H1 (cell line): ENCODE data around the gene EIF2B2. TPM values are rescaled to one million over a fixed set of nuclear protein-coding genes. Genes with fewer than 3 reads are reported as not detected.

Experiments used
- CTCF ChIA-PET: fragments of 300-600 bp; sonication (Branson Sonifier 250); formaldehyde crosslinking; loops from one replicate; lab custom pipeline; 2021; ENCODE audit not compliant: partially characterized antibody; lab: Charles Lee
- POLR2A ChIA-PET: fragments of 300-600 bp; sonication (Branson Sonifier 250); formaldehyde crosslinking; loops from one replicate; lab custom pipeline; 2021; ENCODE audit warnings: inconsistent platforms; ENCODE audit not compliant: partially characterized antibody; lab: Charles Lee
- DNase-seq, 2 experiments: peaks; one replicate each; pipeline versions ENCODE4 v3.0.0 to v3.0.0-alpha.2; 2010 to 2022; ENCODE audit warnings: low spot score in 2 of 2, low read depth in 1 of 2, mixed read lengths in 1 of 2
- FAIRE-seq: peaks from 2 replicates; lab custom pipeline; 2011; peaks lifted over from hg19 to GRCh38; lab: Jason Lieb, UNC
- H2AFZ ChIP-seq: 2 replicates; pipeline ENCODE4 v1.8.1; 2012; ENCODE audit warnings: low read length, inconsistent platforms
- H2AK5ac ChIP-seq: 2 replicates; pipeline ENCODE4 v1.6.1; 2013; ENCODE audit warnings: low read depth, low read length
- H2BK120ac ChIP-seq: replicated peaks from 2 replicates; pipeline ENCODE3; 2013; ENCODE audit warnings: low read depth, low read length, inconsistent platforms
- H2BK12ac ChIP-seq: 2 replicates; pipeline ENCODE4 v1.6.1; 2013; ENCODE audit warnings: low read depth, low read length
- H2BK15ac ChIP-seq: 2 replicates; pipeline ENCODE4 v1.6.1; 2013; ENCODE audit warnings: low read length
- H2BK20ac ChIP-seq: 2 replicates; pipeline ENCODE4 v1.6.1; 2013; ENCODE audit warnings: low read length
- H2BK5ac ChIP-seq: 2 replicates; pipeline ENCODE4 v1.6.1; 2013; ENCODE audit warnings: low read depth, low read length
- H3K14ac ChIP-seq: 2 replicates; pipeline ENCODE4 v1.6.1; 2013; ENCODE audit warnings: inconsistent platforms; ENCODE audit not compliant: insufficient read length
- H3K18ac ChIP-seq: 2 replicates; pipeline ENCODE4 v1.6.1; 2013; ENCODE audit warnings: low read length; ENCODE audit errors: extremely low read depth
- H3K23ac ChIP-seq: 2 replicates; pipeline ENCODE4 v1.6.1; 2013; ENCODE audit warnings: inconsistent platforms; ENCODE audit not compliant: insufficient read length
- H3K23me2 ChIP-seq: 2 replicates; pipeline ENCODE4 v1.6.1; 2013; ENCODE audit warnings: low read depth, low read length
- H3K27ac ChIP-seq: 2 replicates; pipeline ENCODE4 v1.6.1; 2011; ENCODE audit warnings: low read depth, low read length, inconsistent platforms
- H3K27me3 ChIP-seq, 4 experiments: replicated peaks in 1 of 4; 1 replicate in 1 of 4; 2 replicates in 3 of 4; pipeline versions ENCODE4 v1.6.1 to v1.8.1; 2011 to 2013; ENCODE audit warnings: low read length in 3 of 4, mild to moderate bottlenecking in 3 of 4, inconsistent platforms in 2 of 4, mixed read lengths in 2 of 4, moderate library complexity in 1 of 4; ENCODE audit not compliant: control insufficient read depth in 3 of 4, insufficient read depth in 3 of 4; ENCODE audit errors: extremely low read depth in 1 of 4
- H3K36me3 ChIP-seq, 4 experiments: 2 replicates each; pipeline versions ENCODE4 v1.6.1 to v1.8.1; 2011 to 2013; ENCODE audit warnings: mild to moderate bottlenecking in 4 of 4, low read length in 3 of 4, moderate library complexity in 2 of 4, control low read depth in 1 of 4, inconsistent platforms in 1 of 4; ENCODE audit not compliant: insufficient read depth in 4 of 4, control insufficient read depth in 2 of 4
- H3K4ac ChIP-seq: replicated peaks from 2 replicates; pipeline ENCODE3; 2013; ENCODE audit warnings: low read length, low read depth, mixed read lengths, inconsistent platforms; ENCODE audit not compliant: insufficient read length
- H3K4me1 ChIP-seq, 4 experiments: replicated peaks in 1 of 4; 1 replicate in 1 of 4; 2 replicates in 3 of 4; pipeline versions ENCODE4 v1.6.1 to v1.8.1; 2011 to 2013; ENCODE audit warnings: low read length in 3 of 4, inconsistent platforms in 2 of 4, mixed read lengths in 1 of 4; ENCODE audit not compliant: insufficient read depth in 4 of 4, control insufficient read depth in 3 of 4
- H3K4me2 ChIP-seq, 2 experiments: 2 replicates each; pipeline versions ENCODE4 v1.6.1 to v1.8.1; 2011 to 2013; ENCODE audit warnings: low read depth in 2 of 2, low read length in 2 of 2, control low read depth in 1 of 2, inconsistent platforms in 1 of 2, mild to moderate bottlenecking in 1 of 2; ENCODE audit not compliant: insufficient read depth in 1 of 2
- H3K4me3 ChIP-seq, 4 experiments: fragments of 200-600, 300-600 bp in 1 of 4; sonication (generic), shearing (Covaris generic), sonication (Bioruptor Twin) in 1 of 4; 2 replicates each; pipeline versions ENCODE4 v1.5.1 to v1.8.1; 2011 to 2016; ENCODE audit warnings: low read length in 4 of 4, low read depth in 3 of 4, control low read depth in 2 of 4, inconsistent platforms in 2 of 4, mild to moderate bottlenecking in 2 of 4, mixed read lengths in 1 of 4, moderate library complexity in 1 of 4; ENCODE audit not compliant: insufficient read depth in 2 of 4; ENCODE audit errors: extremely low read depth in 1 of 4
- H3K56ac ChIP-seq: replicated peaks from 2 replicates; pipeline ENCODE3; 2013; ENCODE audit warnings: low read depth, mild to moderate bottlenecking, mixed read lengths, low read length, inconsistent platforms; ENCODE audit not compliant: insufficient read length
- H3K79me1 ChIP-seq: 2 replicates; pipeline ENCODE4 v1.6.1; 2013; ENCODE audit warnings: low read depth, low read length, control low read depth
- H3K79me2 ChIP-seq, 2 experiments: 2 replicates each; pipeline versions ENCODE4 v1.6.1 to v1.8.1; 2012 to 2013; ENCODE audit warnings: low read length in 2 of 2, mild to moderate bottlenecking in 2 of 2, inconsistent platforms in 1 of 2; ENCODE audit not compliant: insufficient read depth in 2 of 2, control insufficient read depth in 1 of 2
- H3K9ac ChIP-seq, 4 experiments: replicated peaks in 1 of 4; 1 replicate in 1 of 4; 2 replicates in 3 of 4; pipeline versions ENCODE4 v1.6.1 to v1.8.1; 2011 to 2013; ENCODE audit warnings: low read depth in 3 of 4, low read length in 3 of 4, control low read depth in 2 of 4, mild to moderate bottlenecking in 2 of 4, moderate library complexity in 2 of 4, inconsistent platforms in 1 of 4; ENCODE audit errors: extremely low read depth in 1 of 4
- H3K9me3 ChIP-seq, 2 experiments: 2 replicates each; pipeline versions ENCODE4 v1.6.1 to v1.8.1; 2012 to 2013; ENCODE audit warnings: mild to moderate bottlenecking in 2 of 2, moderate library complexity in 2 of 2, control low read depth in 1 of 2, inconsistent platforms in 1 of 2, low read depth in 1 of 2, low read length in 1 of 2, mixed read lengths in 1 of 2; ENCODE audit not compliant: insufficient read depth in 2 of 2
- H4K20me1 ChIP-seq, 2 experiments: replicated peaks in 1 of 2; 2 replicates each; pipeline versions ENCODE3 to v1.8.1; 2011 to 2013; ENCODE audit warnings: inconsistent platforms in 2 of 2, low read length in 2 of 2, mild to moderate bottlenecking in 1 of 2; ENCODE audit not compliant: insufficient read depth in 2 of 2, control insufficient read depth in 1 of 2
- H4K5ac ChIP-seq: 2 replicates; pipeline ENCODE4 v1.6.1; 2013; ENCODE audit warnings: low read length, low read depth, mixed read lengths, inconsistent platforms; ENCODE audit not compliant: insufficient read length
- H4K8ac ChIP-seq: 2 replicates; pipeline ENCODE4 v1.8.0; 2013; ENCODE audit warnings: mild to moderate bottlenecking, moderate library complexity, low read length, inconsistent platforms; ENCODE audit not compliant: insufficient read depth; ENCODE audit errors: extremely low read depth
- H4K91ac ChIP-seq: replicated peaks from 2 replicates; pipeline ENCODE3; 2013; ENCODE audit warnings: low read length, mixed read lengths, inconsistent platforms; ENCODE audit not compliant: insufficient read length
- CHD1 ChIP-seq: IDR thresholded peaks from 2 replicates; pipeline ENCODE4 v1.6.1; 2012; ENCODE audit warnings: low read depth, low read length, improper control_type of control experiment
- SIX5 ChIP-seq: IDR thresholded peaks from 2 replicates; pipeline ENCODE4 v1.6.1; 2011; ENCODE audit warnings: mild to moderate bottlenecking, low read depth, low read length
- WGBS, 2 experiments: shearing (Covaris generic) in 1 of 2; methylation state at CpG; one replicate each; pipeline versions ENCODE4 v1.1.6 to v1.1.7; 2013 to 2015; ENCODE audit warnings: low lambda C conversion rate in 2 of 2, mixed read lengths in 2 of 2, inconsistent platforms in 1 of 2, low coverage in 1 of 2, missing lambda C conversion rate in 1 of 2; ENCODE audit not compliant: insufficient replicate concordance in 2 of 2, insufficient coverage in 1 of 2, insufficient read length in 1 of 2; ENCODE audit errors: extremely low coverage in 1 of 2, missing lambda C conversion rate in 1 of 2; 5-methylcytosine and 5-hydroxymethylcytosine counted together
- polyA plus RNA-seq, 7 experiments: library from polyadenylated mRNA; depleted of rRNA in 3 of 7; stranded (reverse) in 5 of 7; unstranded in 2 of 7; fragments of >200 nt in 5 of 7; fragments of 200-250 nt in 2 of 7; gene quantifications; 1 replicate in 5 of 7; 2 replicates in 1 of 7; 4 replicates in 1 of 7; pipeline versions ENCODE4 v1.2.1 to v1.2.3, GENCODE V29; 2011 to 2013; ENCODE audit warnings: missing spikeins in 2 of 7, mixed read lengths in 2 of 7
- total RNA-seq: library from RNA; stranded (reverse); fragmentation: NEBNext Ultra II Directional; extraction: Animal tissue kit (Norgen Biotek cat#: 25700); gene quantifications from 2 replicates; pipeline ENCODE4 v1.2.1, GENCODE V29; 2021

Gene EIF2B2
- total and polyA plus RNA-seq, 2 of the 8 experiments (the other 6 are each of a cell fraction or from before 2014, with no cell fraction given): 42.6 to 79.9 TPM

- H3K79me1 ChIP-seq: no peaks in the 10 kb centered on the region
- TF ChIP-seq SIX5 (no peak), CHD1 (no peak)
- no peak overlapping the region for H2BK120ac ChIP-seq
- CTCF ChIA-PET: interaction anchor here (0.6 to 1.7 kb wide), 7 partner anchors 16 to 1371 kb away, joined by 3 to 5 read pairs (median 4); no protein-coding TSS in a partner anchor
- no peak overlapping the region for H2BK12ac ChIP-seq
- no peak overlapping the region for H2BK15ac ChIP-seq
- no peak overlapping the region for H2BK5ac ChIP-seq
- no peaks in the 10 kb centered on the region for H4K20me1 ChIP-seq
- no peaks in the 10 kb centered on the region for H3K9me3 ChIP-seq
- no peak overlapping the region for H3K27ac ChIP-seq
- H3K4me2 ChIP-seq: no peak overlapping the region
- H3K27me3 ChIP-seq: no peaks in the 10 kb centered on the region
- no peak overlapping the region for H3K4me3 ChIP-seq
- H2AFZ ChIP-seq: no peak overlapping the region
- POLR2A ChIA-PET: interaction anchor here (0.8 to 3.0 kb wide), 6 partner anchors 10 to 127 kb away, joined by 3 to 9 read pairs (median 4); partner anchors contain the start of gene EIF2B2
- no peak overlapping the region for H3K23ac ChIP-seq
- no peak overlapping the region for H2BK20ac ChIP-seq
- no peak overlapping the region for H4K8ac ChIP-seq
- H3K14ac ChIP-seq: no peak overlapping the region
- H2AK5ac ChIP-seq: no peak overlapping the region
- no peak for FAIRE-seq
- H3K23me2 ChIP-seq: no peaks in the 10 kb centered on the region
- no peak overlapping the region for H3K4ac ChIP-seq
- no peak overlapping the region for H4K91ac ChIP-seq
- no peak overlapping the region for H3K9ac ChIP-seq
- H4K5ac ChIP-seq: no peak overlapping the region
- no peak for DNase-seq
- no peak overlapping the region for H3K18ac ChIP-seq
- H3K4me1 ChIP-seq: no peaks in the 10 kb centered on the region
- peaks cover 2 to 44% (median 20%) of the 10 kb centered on the region in 4 experiments; a peak in 7 of 8 replicates for H3K36me3 ChIP-seq
- no peaks in the 10 kb centered on the region for H3K79me2 ChIP-seq
- H3K56ac ChIP-seq: no peak overlapping the region
- WGBS, 2 experiments: 94% methylated on average over 6 of the region's 6 CpGs; no CpG with 5 or more reads in 1 of the 2 experiments
Measured at GRCh38 chr14:75013290-75013689, 10.6 kb downstream of the EIF2B2 start.
